GM18502 (cell line): Measurements from ENCODE around the gene NKIRAS2.
A peak's percentile ranks its signal among the peaks of the same experiment; 100 is the strongest.
"Not testable (repeated sequence)": the region's sequence is repeated elsewhere in the genome, so short reads cannot be mapped to it uniquely, and the experiment has no call there.

ENCODE experiments used
- ATAC-seq: cut with Tn5 transposase; IDR thresholded peaks from one replicate; pipeline ENCODE4 v1.9.1; 2021; ENCODE audit warnings: mild to moderate bottlenecking; ENCODE audit not compliant: unreplicated experiment, poor library complexity

The NKIRAS2 gene

DNA sequence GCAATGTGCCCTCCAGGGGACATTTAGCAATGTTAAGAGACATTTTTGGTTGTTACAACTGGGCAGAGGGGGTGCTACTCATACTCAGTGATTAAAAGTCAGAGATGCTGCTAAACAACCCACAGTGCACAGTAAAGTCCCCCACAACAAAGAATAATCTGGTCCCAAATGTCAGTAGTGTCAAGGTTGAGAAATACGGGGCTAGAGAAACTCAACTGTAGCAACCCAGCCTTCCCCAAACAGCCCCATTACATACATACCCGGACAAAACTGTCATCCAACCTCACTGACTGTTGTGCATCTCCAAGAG, 23.1 kb upstream of the NKIRAS2 start:
- ATAC-seq: no peak

- ATAC-seq: no peak
Measured at GRCh38 chr17:41998497-41998896, 21.4 kb upstream of the NKIRAS2 start.

- ATAC-seq: no peak
Measured at GRCh38 chr17:42000413-42001133, 19.3 kb upstream of the NKIRAS2 start.

DNA sequence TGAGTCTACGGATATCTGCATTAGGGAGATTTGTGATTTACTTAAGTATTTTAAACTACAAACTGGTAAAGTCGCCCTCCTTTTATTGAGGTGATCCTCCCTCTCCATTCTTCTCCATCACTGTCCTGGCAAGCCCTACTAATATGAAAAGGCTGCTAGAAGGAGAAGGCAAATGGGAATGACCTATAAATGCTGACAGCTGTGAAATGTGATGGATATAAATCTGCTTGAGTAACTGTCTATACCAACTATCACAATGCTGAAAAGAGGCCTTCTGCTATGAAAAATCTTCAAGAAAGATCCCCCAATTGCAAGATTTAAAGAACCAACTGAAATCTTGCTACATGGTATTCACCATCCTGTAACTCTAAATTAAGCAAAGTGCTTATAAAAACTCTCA, 18.2 kb upstream of the NKIRAS2 start:
- ATAC-seq: no peak

- no peak for ATAC-seq
Measured at GRCh38 chr17:42002175-42002791, 17.6 kb upstream of the NKIRAS2 start.

DNA sequence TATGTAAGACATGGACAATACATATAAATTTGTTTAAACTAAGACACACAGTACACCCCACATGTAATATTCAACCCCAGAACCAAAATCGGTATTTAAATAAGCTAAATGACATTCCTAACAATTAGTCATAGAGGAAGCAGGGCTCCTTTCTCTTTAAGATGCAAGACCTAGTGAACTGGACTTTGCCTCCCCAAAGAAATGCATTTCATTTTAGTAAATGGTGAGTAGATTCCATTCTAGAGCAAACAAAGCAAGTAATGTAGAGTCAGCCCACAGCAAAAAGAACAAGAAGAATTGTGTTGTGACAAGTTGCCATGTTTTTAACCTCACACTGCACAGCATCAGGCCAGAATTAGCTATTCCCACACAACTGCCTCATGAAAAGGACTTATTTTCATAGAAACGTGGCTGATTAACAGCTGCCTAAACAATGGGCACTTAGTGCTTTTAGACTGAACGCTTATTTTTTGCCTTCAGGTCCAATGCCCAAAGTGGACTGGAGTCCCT, 17.0 kb upstream of the NKIRAS2 start:
- ATAC-seq: no peak

GRCh38 chr17:42005166-42005565, 14.7 kb upstream of the NKIRAS2 start:
- no peak for ATAC-seq

DNA sequence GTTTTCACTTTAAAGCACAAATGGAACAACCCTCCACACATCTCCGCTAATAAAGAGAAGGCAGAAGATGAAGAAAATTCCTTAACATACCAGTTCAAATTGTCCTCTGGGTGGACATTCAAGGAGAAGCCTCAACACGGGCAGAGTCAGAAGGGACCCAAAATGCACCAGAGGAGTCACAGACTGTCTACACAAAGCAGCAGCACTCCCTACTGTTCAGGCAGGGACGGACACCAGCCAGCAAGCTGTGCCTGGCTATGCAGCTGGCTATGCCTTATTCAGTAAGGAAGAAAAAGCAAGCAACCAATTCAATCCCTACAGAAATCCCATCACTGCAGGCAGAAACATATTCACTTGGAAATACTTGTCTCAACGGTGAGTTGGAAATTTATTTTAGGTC, 10.7 kb upstream of the NKIRAS2 start:
- no peak for ATAC-seq

DNA sequence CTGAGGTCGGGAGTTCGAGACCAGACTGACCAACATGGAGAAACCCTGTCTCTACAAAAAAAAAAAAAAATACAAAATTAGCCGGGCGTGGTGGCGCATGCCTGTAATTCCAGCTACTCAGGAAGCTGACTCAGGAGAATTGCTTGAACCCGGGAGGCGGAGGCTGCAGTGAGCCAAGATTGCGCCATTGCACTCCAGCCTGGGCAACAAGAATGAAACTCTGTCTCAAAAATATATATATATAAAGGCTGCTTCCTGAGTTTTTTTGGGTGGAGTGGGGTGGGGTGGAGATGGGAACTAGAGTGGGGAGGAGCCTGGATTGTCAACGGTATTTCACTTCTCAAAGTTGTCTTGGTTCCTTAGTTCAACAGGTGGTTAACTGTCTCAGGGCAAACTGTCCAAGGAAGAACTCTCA, 9.6 kb upstream of the NKIRAS2 start:
- not testable (repeated sequence) for ATAC-seq

- ATAC-seq: no peak
Measured at GRCh38 chr17:42010898-42011516, 8.9 kb upstream of the NKIRAS2 start.

- ATAC-seq: not testable (repeated sequence)
Measured at GRCh38 chr17:42012363-42012762, 7.5 kb upstream of the NKIRAS2 start.

DNA sequence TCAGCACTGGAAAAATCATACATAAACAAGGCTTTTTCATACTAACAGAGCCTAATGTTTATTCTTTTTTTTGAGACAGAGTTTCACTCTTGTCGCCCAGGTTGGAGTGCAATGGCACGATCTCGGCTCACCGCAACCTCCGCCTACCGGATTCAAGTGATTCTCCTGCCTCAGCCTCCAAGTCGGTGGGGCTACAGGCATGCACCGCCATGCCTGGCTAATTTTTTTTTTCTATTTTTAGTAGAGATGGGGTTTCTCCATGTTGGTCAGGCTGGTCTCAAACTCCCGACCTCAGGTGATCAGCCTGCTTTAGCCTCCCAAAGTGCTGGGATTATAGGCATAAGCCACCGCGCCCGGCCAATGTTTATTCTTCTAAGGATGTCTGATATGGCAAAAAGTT, 6.2 kb upstream of the NKIRAS2 start:
- not testable (repeated sequence) for ATAC-seq

GRCh38 chr17:42016411-42016831, 3.5 kb upstream of the NKIRAS2 start:
- no peak for ATAC-seq

DNA sequence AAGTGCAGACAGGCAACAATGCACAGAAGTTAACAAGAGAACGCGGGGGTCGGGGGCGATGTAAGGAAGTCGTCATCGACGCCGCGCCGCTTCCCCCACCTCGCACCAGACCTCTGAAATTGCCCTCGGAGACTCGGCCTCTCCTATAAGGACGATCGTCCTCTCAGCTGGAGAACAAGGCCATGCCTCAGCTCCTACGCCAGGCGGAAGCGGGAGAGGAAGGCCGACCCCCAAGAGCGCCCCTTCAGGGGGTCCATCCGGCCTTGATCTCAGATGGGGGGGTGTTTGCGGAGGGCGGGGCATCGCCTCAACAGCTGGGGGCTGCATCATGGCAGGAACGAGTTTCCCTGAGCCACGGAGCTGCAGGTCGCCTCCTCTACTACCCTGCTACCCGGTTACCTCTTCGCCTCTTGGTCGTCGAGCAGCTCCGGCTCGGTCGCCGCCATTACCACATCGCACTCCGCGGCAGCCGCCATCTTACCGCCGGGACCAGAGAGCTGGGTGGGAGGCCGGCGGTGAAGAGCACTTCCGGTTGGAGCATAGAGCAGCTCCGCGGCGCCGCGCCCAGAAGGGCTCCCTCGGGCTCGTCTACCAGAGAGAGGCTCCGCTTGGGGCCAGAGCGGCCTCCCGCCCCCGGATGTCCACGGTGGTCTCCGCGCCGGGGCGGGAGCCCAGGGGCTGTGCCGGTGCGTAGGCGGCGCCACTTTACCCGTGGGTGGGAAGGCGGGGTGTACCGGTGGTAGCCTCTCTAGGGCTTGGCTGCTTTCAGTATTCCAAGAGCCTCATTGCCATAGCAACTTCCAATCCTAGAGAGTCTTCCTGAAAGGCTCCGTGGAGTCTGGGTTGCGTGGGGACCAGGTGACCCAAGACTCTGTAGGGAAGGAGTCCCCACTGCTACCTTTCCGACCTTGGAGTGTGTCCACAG, 2.7 kb upstream of the NKIRAS2 start, which contains the start of gene DNAJC7:
TSS of gene DNAJC7 (minus strand) at position 499 of the 925 bp plus-strand sequence. CDS start at position 476, 23 bp downstream.
- peak; percentile 78 for ATAC-seq

DNA sequence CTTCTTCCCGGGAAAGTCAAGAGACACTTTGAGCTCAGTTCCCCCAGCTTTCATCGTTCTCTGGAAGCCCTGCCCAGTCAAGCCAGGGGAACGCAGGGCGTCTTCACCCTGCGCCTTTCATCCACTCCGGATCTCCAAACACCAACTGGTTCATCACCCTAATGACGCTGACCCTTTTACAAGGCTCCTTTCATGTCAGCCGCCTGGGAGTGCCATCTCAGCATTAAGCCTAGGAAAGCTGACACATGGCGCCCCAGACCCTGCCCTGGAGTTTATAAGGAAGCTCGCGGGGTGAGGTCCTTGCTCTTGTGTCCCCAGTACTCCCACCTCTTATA, 2.1 kb upstream of the NKIRAS2 start:
- no peak for ATAC-seq

DNA sequence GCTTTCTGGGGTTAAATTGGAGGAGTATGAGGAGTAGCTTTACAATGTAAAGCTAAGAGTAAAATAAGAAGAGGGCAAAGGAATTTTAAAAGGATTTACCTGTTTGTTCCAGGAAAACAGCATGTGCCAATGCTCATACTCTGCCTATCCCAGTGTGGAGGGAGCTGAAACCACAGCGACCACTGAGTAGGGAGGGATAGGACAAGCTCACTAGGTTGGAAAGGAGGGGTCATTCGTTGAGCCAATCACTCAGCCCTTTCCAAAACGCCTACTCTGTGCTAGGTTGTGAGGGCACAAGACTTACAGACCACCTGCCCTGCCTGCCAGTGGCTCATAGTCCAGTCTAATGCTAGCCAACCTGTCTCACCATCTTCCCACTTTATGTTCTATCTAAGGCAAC, 1.6 kb upstream of the NKIRAS2 start:
- ATAC-seq: no peak

- ATAC-seq: no peak
Measured at GRCh38 chr17:42018988-42019387, 902 bp upstream of the NKIRAS2 start.

DNA sequence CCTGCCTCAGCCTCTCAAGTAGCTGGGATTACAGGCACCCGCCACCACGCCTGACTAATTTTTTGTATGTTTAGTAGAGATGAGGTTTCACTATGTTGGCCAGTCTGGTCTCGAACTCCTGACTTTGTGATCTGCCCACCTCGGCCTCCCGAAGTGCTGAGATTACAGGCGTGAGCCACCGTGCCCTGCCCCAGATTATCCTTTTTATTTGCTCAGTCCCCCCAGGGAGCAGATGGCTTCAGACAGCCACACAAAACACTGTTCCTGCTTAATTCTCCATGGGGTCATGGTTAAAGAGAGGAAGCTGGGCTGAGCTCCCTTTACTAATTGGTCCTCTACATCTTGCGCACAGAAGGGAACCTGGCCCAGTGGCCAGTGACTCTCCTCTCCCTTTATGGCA, 955 bp downstream of the NKIRAS2 start:
- not testable (repeated sequence) for ATAC-seq

- ATAC-seq: no peak
Measured at GRCh38 chr17:42023524-42024349, 3.8 kb downstream of the NKIRAS2 start.

GRCh38 chr17:42025191-42025579, 5.3 kb downstream of the NKIRAS2 start:
- peak; percentile 16 for ATAC-seq
